Activated CD8-positive, alpha-beta memory T cell treated with anti-CD3 and anti-CD28 coated beads, Interleukin-2, amount 50 U/mL, for 1 hour (primary cell): ENCODE results near the gene GBP2.
"Not testable (repeated sequence)": the region's sequence is repeated elsewhere in the genome, so short reads cannot be mapped to it uniquely, and the experiment has no call there.

Experiments
- DNase-seq: peaks from one replicate; pipeline ENCODE4 v3.0.0-alpha.2; 2020; ENCODE audit errors: extremely low read depth

The GBP2 gene

DNA sequence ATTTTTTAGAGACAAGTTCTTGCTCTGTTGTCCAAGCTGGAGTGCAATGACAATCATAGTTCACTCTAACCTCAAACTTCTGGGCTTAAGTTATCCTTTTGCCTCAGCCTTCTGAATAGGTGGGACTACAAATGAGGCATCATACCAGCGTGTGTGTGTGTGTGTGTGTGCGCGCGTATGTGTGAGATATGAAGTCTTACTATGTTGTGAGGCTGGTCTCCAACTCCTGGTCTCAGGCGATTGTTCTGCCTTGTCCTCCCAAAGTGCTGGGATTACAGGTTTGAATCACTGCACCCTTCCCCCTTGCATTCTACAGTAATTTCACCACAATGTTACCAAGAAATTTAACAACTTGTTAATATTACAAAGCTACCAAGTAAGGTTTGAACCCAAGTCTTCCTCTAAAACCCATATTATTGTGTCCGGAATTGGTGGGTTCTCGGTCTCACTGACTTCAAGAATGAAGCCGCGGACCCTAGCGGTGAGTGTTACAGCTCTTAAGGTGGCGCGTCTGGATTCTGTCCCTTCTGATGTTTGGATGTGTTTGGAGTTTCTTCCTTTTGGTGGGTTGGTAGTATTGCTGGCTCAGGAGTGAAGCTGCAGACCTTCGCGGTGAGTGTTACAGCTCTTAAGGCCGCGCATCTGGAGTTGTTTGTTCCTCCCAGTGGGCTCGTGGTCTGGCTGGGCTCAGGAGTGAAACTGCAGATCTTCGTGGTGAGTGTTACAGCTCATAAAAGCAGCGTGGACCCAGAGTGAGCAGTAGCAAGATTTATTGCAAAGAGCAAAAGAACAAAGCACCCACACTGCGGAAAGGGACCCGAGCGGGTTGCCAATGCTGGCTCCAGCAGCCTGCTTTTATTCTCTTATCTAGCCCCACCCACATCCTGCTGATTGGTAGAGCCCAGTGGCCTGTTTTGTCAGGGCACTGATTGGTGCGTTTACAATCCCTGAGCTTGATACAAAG lies 970 bp upstream of the GBP2 start:
- peak; percentile 54 for DNase-seq

DNA sequence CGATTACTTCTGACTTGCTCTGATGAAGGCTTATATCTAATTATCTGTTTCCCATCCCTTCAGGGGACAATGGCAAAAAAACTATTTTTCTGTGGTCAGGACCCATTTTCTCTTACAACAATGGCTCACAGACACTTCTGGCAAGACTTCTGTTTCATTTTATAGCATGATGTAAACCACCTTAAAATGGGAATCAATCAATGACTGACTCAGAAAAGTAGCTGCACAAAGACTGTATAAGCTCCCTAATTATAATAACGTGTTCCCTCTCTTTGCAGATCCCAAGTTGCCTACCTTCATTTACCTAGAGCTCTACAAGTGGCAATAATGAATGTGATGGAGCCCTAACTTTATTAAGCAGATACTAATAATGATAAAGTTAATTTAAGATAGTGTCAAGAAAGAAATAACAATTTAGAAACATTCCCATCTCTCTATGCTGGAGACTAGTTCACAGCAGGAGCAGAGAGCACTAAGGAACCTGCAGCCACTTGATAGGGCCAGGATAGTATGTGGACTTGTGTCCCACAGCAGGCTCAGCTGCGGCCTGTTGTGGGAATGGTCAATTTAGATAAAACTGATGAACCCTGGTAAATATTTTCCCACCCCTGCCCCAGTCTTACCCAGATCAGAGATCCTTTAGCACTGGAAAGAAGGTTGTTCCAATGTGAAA lies 538 bp downstream of the GBP2 start:
- no peak for DNase-seq

DNA sequence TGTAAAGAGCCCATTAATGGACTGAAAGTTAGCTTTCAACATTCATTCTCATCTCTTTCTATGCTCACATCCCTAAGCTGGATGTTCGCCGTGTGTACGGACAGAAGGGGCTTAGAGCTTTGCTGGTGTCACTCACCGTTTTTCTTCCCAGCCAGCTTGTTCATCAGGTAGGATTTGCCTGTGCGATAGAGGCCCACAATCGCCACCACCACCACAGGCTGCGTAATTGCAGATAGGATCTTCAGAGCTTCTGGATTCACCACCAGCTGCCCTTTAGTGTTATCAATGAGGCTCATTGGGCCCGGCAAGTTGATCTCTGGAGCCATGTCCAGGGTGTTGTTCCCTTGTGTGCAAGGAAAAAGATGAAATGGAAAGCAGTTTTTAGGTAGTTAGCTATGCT lies 4.3 kb downstream of the GBP2 start:
- DNase-seq, result no peak

- DNase-seq, result no peak
Observed at GRCh38 chr1:89114662-89115061, 11.3 kb downstream of the GBP2 start.

DNA sequence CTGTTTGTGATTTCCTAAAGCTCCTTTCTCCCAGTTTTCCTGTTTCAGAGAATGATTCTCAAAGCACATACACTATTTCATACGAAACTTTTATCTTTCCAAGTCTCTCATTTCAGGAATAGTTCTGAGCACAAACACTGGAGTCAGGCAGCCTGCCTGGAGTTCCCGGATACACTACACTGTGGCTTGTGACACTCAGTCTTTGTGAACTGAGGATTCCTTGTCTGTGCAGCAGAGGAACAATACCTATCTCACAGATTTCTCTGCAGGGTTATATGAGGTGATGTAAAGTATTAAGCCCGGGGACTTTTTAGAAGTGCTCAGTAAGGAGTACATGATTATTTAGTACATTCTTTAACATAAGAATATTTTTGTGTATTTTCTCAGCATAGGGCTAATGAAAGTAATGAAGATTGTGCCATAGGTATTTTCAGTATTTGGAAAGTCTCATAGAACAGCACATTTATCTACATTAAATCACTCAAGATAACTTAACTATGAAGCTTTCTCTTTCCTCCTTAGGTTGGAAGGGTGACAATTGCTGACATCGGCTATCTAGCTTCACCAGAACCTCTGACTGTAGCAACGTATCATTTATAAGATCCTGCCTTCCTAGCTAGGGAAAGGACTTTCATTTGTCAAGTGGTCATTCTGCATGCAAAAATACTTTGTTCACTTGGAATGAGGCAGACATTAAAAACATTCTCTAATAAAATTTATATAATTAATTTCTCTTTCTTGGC lies 12.9 kb downstream of the GBP2 start:
- DNase-seq, result no peak

GRCh38 chr1:89104687-89105086 lies 21.2 kb downstream of the GBP2 start:
- DNase-seq, result no peak

GRCh38 chr1:89104147-89104546 lies 21.8 kb downstream of the GBP2 start:
- no peak for DNase-seq

- DNase-seq, result no peak
Observed at GRCh38 chr1:89102021-89102420, 23.9 kb downstream of the GBP2 start.

GRCh38 chr1:89100412-89100811 lies 25.5 kb downstream of the GBP2 start:
- no peak for DNase-seq

GRCh38 chr1:89098857-89099256 lies 27.1 kb downstream of the GBP2 start:
- no peak for DNase-seq

DNA sequence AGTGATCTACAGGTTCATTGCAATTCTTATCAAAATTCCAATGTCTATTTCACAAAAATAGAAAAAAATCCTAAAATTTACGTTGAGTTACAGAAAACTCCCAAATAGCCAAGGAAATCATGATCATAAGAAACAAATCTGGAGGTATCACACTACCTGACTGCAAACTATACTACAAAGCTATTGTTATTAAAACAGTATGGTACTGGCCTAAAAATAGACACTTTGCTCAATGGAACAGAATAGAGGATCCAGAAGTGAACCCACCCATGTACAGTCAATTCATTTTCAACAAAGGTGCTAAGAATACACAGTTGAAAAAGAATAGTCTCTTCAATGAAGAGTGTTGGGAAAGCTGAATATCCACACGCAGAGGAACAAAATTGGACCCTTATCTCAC lies 30.2 kb downstream of the GBP2 start:
- no peak for DNase-seq

DNA sequence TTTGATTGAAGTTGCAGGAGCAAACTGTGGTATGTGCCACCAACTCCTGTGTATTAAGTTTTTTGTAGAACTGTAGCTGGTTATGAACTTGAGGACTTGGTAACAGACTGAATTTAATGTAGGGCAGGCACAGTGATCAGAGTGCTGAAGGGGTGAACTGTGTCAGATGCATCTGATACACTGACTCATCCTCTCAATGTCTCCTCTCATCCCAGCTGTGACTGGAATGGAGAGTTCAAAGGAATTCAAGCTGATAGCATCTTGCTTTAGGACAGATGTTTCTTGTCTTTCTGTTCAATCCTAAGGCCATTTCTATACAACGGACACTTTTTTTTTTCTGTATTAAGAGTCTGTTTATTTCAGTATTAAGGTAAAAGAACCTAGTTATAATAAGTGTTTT lies 36.0 kb downstream of the GBP2 start:
- no peak for DNase-seq

DNA sequence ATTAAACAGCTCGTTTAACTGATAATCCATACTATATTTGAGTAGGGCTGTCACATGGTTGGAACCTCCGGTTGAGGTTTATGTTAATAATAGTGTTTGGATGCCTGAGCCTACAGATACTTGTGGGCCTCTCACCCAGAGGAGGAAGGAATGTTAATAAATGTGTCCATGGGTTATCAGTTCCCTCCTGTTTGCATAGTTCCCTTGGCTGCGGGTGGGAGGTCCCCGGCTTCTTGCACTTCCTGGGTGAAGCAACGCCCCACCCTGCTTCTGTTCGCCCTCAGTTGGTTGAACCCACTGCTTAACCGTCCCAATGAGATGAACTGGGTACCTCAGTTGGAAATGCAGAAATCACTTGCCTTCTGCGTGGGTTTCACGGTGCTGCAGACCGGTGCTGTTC lies 37.3 kb downstream of the GBP2 start:
- no peak for DNase-seq

- no peak for DNase-seq
Observed at GRCh38 chr1:89087241-89087640, 38.7 kb downstream of the GBP2 start.

DNA sequence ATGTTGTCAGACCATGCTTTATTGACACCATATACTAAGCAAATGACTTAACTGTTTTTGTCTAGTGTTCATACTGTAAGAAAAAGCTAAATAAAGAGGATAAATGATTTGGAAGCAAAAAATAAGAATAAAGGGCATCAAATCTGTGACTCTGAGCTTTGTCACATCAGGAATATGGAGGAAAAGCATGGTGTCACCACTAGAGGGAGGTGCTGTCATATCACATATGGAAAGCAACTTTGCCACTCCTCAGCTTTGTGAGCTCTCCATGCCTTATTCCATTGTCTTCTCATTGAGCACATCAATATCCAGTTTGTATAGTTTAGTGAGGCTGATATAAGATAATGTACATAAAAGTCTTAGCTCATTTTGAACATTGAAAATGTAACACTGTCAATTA lies 40.1 kb downstream of the GBP2 start:
- DNase-seq, result no peak

- no peak for DNase-seq
Observed at GRCh38 chr1:89081005-89081404, 44.9 kb downstream of the GBP2 start.

DNA sequence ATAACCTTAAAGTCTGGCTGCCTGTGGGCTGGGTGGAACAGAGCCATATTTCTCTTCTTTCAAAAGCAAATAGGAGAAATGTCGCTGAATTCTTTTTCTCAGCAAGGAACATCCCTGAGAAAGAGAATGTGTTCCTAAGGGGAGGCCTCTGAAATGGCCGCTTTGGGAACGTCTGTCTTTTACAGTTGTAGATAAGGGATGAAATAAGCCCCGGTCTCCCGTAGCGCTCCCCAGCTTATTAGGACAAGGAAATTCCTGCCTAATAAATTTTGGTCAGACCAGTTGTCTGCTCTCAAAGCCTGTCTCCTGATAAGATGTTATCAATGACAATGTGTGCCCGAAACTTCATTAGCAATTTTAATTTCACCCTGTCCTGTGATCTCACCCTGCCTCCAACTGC lies 45.8 kb downstream of the GBP2 start:
- not testable (repeated sequence) for DNase-seq

- DNase-seq, result not testable (repeated sequence)
Observed at GRCh38 chr1:89072466-89073065, 53.3 kb downstream of the GBP2 start.

DNA sequence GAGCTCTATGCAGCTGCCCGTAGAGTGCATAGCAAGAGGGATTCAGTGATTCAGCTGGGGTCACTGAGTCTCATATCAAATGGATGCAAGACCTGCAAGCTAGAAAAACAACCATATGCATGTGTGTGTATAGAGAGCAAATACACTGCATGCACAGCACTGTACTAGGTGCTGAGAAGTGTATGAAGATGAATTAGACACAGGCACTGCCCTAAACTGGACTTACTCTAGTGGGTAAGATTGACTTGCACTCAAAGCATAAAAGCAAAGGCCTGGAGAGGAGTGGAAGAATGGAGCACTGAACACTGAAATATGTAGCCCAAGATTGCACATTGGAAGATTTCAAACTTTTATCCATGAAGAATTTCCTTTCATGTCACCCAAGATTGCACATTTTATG lies 55.4 kb downstream of the GBP2 start:
- DNase-seq, result no peak

DNA sequence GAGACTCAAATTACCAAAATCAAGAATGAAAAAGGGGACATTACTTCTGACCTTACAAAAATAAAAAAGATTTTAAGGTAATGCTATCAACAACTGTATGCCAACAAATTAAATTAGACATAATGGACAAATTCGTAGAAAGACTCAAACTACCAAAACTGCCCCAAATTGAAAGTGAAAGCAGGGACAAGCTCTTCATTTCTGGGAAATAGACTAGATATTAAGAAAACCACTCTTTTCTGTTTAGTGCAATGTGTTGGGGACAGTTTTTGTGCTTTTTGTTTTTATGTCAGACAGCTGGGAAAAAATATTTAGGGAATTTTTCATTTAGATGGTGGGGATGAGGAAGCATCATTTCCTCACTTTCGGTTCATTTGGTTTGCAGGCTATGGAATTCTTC lies 56.0 kb downstream of the GBP2 start:
- no peak for DNase-seq

DNA sequence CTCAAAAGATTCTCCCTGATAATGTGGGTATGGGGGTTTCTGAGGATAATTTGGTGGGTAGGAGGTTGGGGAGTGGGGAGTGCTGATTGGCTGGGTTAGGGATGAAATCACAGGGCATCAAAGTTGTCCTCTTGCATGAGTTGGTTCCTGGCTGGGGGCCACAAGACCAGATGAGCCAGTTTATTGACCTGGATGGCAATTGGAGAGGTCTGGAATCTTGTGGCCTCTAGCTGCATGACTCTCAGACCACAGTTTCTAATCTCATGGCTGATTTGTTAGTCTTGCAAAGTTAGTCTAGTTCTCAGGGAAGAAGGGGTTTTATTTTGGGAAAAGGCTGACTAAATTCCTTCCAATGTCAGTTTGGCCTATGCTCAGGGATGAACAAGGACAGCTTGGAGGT lies 57.6 kb downstream of the GBP2 start:
- DNase-seq, result no peak
